ENCODE data around the gene RANBP17. TPM values are rescaled to one million over a fixed set of nuclear protein-coding genes. Genes with fewer than 3 reads are reported as not detected.

The RANBP17 gene
- total RNA-seq, 1 donor from 2014 or later, result not detected

- peaks cover 2% of the 10 kb centered on the region for H3K27me3 Mint-ChIP-seq (ENCODE audit: low read depth)
- H3K4me3 Mint-ChIP-seq (ENCODE audit: low read depth), result no peak overlapping the region
- peaks cover 5% of the 10 kb centered on the region for H3K4me1 Mint-ChIP-seq (ENCODE audit: low read depth)
- no peaks in the 10 kb centered on the region for H3K36me3 Mint-ChIP-seq (ENCODE audit: low read depth)
- H3K27ac Mint-ChIP-seq, result no peak overlapping the region
- H3K9me3 Mint-ChIP-seq, result no peaks in the 10 kb centered on the region
- intact Hi-C loops (cut with micrococcal nuclease), result no loop called here
- DNase-seq (ENCODE audit: low spot score), result no peak
These were observed 399.5 kb downstream of the RANBP17 start for GRCh38 chr5:171261361-171261760.

DNA sequence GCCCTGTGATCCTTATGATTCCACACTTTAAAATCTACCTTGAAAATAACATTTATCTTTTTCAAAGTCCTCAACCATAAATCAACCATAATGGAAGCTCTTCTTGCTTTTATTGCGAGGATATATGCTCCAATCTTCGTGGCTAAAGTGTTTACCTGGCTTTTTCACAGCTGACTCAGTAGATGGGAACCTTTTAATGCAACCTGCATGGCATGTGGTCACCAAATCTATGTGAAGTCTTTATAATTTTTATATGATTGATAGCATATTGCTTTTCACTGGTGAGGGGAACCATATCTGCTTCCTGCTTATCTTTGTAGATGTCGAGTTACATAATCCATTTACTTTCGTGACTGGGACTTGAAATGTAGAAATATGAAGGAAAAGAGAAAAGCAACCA, 400.1 kb downstream of the RANBP17 start:
- Mint-ChIP-seq H3K36me3 (ENCODE audit: low read depth) (no peaks in the 10 kb centered on the region), H3K27me3 (ENCODE audit: low read depth) (peaks cover 2% of the 10 kb centered on the region), H3K4me3 (ENCODE audit: low read depth) (no peak overlapping the region), H3K4me1 (ENCODE audit: low read depth) (peaks cover 5% of the 10 kb centered on the region), H3K9me3 (no peaks in the 10 kb centered on the region), H3K27ac (no peak overlapping the region)
- intact Hi-C loops (cut with micrococcal nuclease), result no loop called here
- no peak for DNase-seq (ENCODE audit: low spot score)

- Mint-ChIP-seq H3K9me3 (no peaks in the 10 kb centered on the region), H3K4me3 (ENCODE audit: low read depth) (no peak overlapping the region)
These were observed 401.4 kb downstream of the RANBP17 start for GRCh38 chr5:171263181-171263580.

DNA sequence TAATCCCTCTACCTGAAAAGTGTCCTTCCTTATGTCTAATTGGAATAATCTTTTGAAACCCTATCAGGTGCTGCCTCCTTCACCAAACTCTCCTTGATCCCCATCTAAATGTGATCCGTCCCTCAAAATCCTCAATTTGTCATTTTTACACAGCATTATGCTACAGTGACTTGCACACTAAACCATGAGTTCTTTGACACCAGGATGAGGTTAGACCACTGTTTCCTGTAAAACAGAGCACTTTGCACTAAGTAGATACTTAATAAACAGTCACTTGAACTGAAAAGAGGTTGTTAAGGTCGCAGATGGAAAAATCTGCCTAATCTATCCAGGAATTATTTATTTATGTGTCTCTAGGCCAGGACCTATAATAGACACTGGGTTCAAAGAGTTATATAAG, 403.0 kb downstream of the RANBP17 start:
- Mint-ChIP-seq H3K9me3 (no peaks in the 10 kb centered on the region), H3K36me3 (ENCODE audit: low read depth) (no peaks in the 10 kb centered on the region), H3K4me3 (ENCODE audit: low read depth) (no peak overlapping the region), H3K27me3 (ENCODE audit: low read depth) (peaks cover 2% of the 10 kb centered on the region), H3K27ac (no peak overlapping the region), H3K4me1 (ENCODE audit: low read depth) (peaks cover 5% of the 10 kb centered on the region)
- intact Hi-C loops (cut with micrococcal nuclease), result no loop called here
- DNase-seq (ENCODE audit: low spot score), result no peak

More at GRCh38 chr5:171263181-171263580, 401.4 kb downstream of the RANBP17 start:
- no peak for DNase-seq (ENCODE audit: low spot score)
- intact Hi-C loops (cut with micrococcal nuclease), result no loop called here
- peaks cover 5% of the 10 kb centered on the region for H3K4me1 Mint-ChIP-seq (ENCODE audit: low read depth)
- peaks cover 2% of the 10 kb centered on the region for H3K27me3 Mint-ChIP-seq (ENCODE audit: low read depth)
- no peaks in the 10 kb centered on the region for H3K36me3 Mint-ChIP-seq (ENCODE audit: low read depth)
- no peak overlapping the region for H3K27ac Mint-ChIP-seq

DNA sequence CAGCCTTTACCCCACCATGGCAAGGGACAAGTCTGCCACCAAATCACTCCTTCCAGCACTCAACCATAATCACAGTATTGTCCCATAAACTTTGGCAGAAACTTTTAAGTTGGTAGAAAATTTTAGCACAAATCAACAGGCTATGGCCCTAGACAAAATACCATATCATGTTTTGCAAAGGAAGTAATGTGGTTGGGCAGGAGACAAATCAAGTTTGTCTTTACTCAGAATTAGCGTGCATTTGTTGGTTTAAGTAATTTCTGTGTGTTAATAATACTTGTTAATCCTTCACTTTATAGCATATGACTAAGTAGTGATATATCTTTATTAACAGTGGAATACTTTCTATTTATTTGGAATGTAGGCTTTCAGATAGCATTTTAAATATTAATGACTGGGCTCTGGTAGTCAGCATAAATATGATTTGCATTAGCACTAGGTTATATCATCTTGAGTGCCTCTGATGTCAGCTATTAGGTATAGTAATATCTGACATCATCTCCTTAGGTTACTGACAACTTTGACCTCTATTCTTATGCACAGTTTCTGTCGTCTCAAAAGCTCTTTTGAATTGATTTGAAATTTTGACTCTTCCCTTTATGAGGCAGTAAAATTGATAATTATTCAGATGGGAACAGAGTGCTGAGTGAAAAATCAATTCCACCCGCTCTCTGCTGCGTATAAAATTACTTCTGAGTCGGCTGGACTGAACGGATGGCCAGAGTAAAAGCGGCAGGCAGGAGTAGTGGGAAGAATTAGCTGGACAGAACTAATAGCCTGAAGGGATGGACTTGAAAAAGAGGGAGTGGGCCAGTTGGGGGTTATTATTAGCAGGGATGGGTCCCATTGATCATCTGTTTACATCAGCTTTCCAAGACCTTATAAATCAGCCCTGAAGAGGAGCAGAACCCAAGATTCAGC, 407.1 kb downstream of the RANBP17 start:
- DNase-seq (ENCODE audit: low spot score), result no peak
- intact Hi-C loops (cut with micrococcal nuclease), result no loop called here
- H3K27me3 Mint-ChIP-seq (ENCODE audit: low read depth), result peaks cover 8% of the 10 kb centered on the region
- H3K4me3 Mint-ChIP-seq (ENCODE audit: low read depth), result no peak overlapping the region
- no peak overlapping the region for H3K27ac Mint-ChIP-seq
- no peaks in the 10 kb centered on the region for H3K9me3 Mint-ChIP-seq
- H3K36me3 Mint-ChIP-seq (ENCODE audit: low read depth), result no peaks in the 10 kb centered on the region
- H3K4me1 Mint-ChIP-seq (ENCODE audit: low read depth), result peaks cover 5% of the 10 kb centered on the region

- H3K9me3 Mint-ChIP-seq, result no peaks in the 10 kb centered on the region
- no peaks in the 10 kb centered on the region for H3K36me3 Mint-ChIP-seq (ENCODE audit: low read depth)
- H3K27me3 Mint-ChIP-seq (ENCODE audit: low read depth), result peaks cover 8% of the 10 kb centered on the region
These were observed 407.9 kb downstream of the RANBP17 start for GRCh38 chr5:171269717-171270116.

DNA sequence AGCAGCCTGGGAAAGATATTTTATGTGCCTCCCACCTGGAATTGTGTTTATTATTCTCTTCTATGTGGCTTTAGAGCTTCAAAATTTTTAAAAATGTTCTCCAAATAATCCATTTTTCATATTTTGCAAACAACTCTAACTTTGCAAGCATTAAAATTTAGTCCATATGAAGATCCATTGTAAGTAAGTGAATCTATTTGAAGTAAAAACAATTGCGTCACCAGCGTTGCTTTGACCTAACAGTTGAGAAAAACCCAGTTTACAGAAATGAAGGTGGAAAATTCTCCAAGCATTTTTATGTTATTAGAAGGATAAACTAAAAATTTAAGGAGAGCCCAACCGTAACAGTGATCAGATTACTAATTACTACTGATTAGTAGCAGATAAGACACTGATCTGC, 408.3 kb downstream of the RANBP17 start:
- intact Hi-C loops (cut with micrococcal nuclease), result no loop called here
- H3K9me3 Mint-ChIP-seq, result no peaks in the 10 kb centered on the region
- H3K36me3 Mint-ChIP-seq (ENCODE audit: low read depth), result no peaks in the 10 kb centered on the region
- H3K27me3 Mint-ChIP-seq (ENCODE audit: low read depth), result peaks cover 8% of the 10 kb centered on the region
- no peak overlapping the region for H3K27ac Mint-ChIP-seq
- H3K4me1 Mint-ChIP-seq (ENCODE audit: low read depth), result no peaks in the 10 kb centered on the region
- H3K4me3 Mint-ChIP-seq (ENCODE audit: low read depth), result no peak overlapping the region
- no peak for DNase-seq (ENCODE audit: low spot score)

More at GRCh38 chr5:171269717-171270116, 407.9 kb downstream of the RANBP17 start:
- Mint-ChIP-seq H3K4me1 (ENCODE audit: low read depth) (peaks cover 3% of the 10 kb centered on the region), H3K4me3 (ENCODE audit: low read depth) (no peak overlapping the region), H3K27ac (no peak overlapping the region)
- intact Hi-C loops (cut with micrococcal nuclease), result no loop called here
- DNase-seq (ENCODE audit: low spot score), result no peak

GRCh38 chr5:171271798-171272197, 410.0 kb downstream of the RANBP17 start:
- Mint-ChIP-seq H3K9me3 (no peaks in the 10 kb centered on the region), H3K36me3 (ENCODE audit: low read depth) (no peaks in the 10 kb centered on the region), H3K27me3 (ENCODE audit: low read depth) (peaks cover 10% of the 10 kb centered on the region), H3K27ac (no peak overlapping the region), H3K4me1 (ENCODE audit: low read depth) (no peaks in the 10 kb centered on the region), H3K4me3 (ENCODE audit: low read depth) (no peak overlapping the region)
- DNase-seq (ENCODE audit: low spot score), result no peak
- intact Hi-C loops (cut with micrococcal nuclease), result no loop called here

DNA sequence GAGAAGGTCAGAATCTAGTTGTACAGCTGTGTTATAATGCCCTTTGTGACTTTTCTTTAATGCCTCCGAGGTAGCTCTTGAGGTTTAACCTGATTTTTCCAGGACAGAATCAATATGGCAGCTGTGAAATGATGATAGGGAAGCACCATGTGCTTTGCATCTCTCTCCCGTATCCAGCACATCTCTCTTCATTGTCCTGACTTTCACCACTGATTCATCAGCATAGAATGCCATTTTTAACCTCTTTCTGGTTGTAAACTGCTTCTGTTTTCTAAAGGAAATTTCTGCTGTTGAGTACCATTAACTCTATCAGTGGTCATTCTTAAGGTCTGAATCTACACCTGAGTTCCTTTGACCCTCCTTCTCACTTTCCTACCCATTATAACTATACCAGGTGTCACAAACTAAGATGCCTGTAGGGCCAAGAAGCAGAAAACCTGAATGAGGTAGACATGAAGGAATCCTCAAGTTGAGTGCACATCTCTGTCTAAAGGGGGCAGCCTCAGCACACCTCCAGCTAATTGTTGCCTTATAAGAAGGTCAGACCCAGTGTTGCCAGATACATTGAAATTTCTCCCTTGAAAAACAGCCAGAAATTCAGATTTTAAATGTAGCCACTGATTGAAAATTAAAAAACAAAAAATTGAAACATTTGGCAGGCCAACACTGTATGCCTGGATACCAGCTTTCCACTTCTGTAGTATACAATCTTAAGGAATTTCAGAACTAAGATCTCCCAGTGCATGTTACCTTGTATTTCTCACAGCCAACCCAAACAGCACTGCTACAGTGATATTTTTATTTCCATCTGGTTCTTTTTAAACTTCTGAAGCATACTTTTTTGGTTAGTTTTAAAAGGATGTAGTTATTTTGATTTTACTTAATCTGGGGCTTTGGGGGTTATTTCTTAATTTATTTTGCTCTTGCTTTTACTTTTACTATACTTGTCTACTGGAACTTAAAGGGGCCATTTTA, 411.5 kb downstream of the RANBP17 start:
- H3K4me3 Mint-ChIP-seq (ENCODE audit: low read depth), result no peak overlapping the region
- intact Hi-C loops (cut with micrococcal nuclease), result no loop called here
- H3K27ac Mint-ChIP-seq, result no peak overlapping the region
- no peaks in the 10 kb centered on the region for H3K9me3 Mint-ChIP-seq
- DNase-seq (ENCODE audit: low spot score), result no peak
- H3K4me1 Mint-ChIP-seq (ENCODE audit: low read depth), result no peaks in the 10 kb centered on the region
- H3K27me3 Mint-ChIP-seq (ENCODE audit: low read depth), result peaks cover 10% of the 10 kb centered on the region
- H3K36me3 Mint-ChIP-seq (ENCODE audit: low read depth), result no peaks in the 10 kb centered on the region

DNA sequence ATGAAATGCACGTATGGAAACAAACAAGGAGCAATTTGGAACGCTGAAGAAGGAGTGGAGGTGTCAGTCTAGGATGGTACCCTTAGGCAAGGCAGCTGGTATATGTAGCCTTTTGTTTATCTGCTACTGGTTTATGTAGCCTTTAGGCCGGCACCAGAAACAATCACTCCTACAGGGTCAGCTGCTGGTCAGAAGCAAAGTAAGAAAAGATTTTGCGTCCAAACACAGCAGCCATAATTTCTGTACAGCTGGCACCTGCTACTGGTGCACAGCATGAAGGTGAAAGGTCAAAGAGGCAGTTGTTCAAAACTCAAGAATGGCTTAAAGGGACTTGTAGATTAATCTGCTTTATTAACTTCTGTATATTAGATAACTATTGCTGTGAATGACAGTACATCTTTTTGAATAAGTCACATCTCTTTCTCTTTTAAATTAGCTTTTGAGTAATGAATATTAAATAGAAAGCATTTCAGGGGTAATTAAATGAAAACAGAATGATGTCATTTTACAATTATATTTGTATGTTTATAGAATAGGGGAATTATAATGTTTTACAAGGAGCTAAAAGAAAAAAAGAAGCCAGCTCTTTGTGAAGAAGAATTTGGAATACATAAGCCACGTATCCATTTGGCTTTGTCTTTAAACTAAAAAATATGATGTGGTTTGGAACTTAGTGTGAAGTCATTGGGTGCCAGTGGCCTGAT, 414.2 kb downstream of the RANBP17 start:
- Mint-ChIP-seq H3K4me3 (ENCODE audit: low read depth) (no peak overlapping the region), H3K27me3 (ENCODE audit: low read depth) (peaks cover 11% of the 10 kb centered on the region), H3K36me3 (ENCODE audit: low read depth) (no peaks in the 10 kb centered on the region), H3K9me3 (no peaks in the 10 kb centered on the region), H3K4me1 (ENCODE audit: low read depth) (no peaks in the 10 kb centered on the region), H3K27ac (no peak overlapping the region)
- no peak for DNase-seq (ENCODE audit: low spot score)
- intact Hi-C loops (cut with micrococcal nuclease), result no loop called here

- Mint-ChIP-seq H3K36me3 (ENCODE audit: low read depth) (no peaks in the 10 kb centered on the region), H3K4me3 (ENCODE audit: low read depth) (no peak overlapping the region), H3K4me1 (ENCODE audit: low read depth) (no peaks in the 10 kb centered on the region), H3K27ac (no peak overlapping the region), H3K9me3 (no peaks in the 10 kb centered on the region), H3K27me3 (ENCODE audit: low read depth) (peaks cover 9% of the 10 kb centered on the region)
- no peak for DNase-seq (ENCODE audit: low spot score)
- intact Hi-C loops (cut with micrococcal nuclease), result no loop called here
These were observed 421.9 kb downstream of the RANBP17 start for GRCh38 chr5:171283753-171284152.

DNA sequence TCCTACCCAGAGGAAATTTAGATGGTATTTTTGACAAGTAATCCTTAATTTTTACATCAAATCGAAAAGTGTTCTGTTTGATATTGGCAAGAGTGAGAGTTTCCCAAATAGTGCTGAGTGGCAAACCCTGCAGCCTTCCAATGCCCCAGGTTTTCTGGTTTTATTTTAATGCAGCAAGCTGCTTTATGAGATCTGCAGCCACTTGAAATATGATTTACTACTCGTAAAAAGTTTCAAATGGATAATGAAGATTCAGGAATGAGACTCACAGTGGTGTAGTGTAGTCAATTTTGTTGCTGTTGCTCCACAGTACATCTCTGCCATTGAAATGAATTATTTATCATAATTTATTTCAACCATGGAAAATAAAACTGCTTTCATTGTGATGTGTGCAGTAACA, 423.6 kb downstream of the RANBP17 start:
- Mint-ChIP-seq H3K36me3 (ENCODE audit: low read depth) (no peaks in the 10 kb centered on the region), H3K4me1 (ENCODE audit: low read depth) (no peaks in the 10 kb centered on the region), H3K27ac (no peak overlapping the region), H3K4me3 (ENCODE audit: low read depth) (no peak overlapping the region), H3K9me3 (no peaks in the 10 kb centered on the region), H3K27me3 (ENCODE audit: low read depth) (peaks cover 11% of the 10 kb centered on the region)
- DNase-seq (ENCODE audit: low spot score), result no peak
- intact Hi-C loops (cut with micrococcal nuclease), result no loop called here

Data from activated T-helper 2 cell treated with anti-CD3 and anti-CD28 coated beads, Interferon-gamma antibody, Interleukin-2, Interleukin-4, amounts not matched to agents 10 μg/mL and 5 μg/mL and 100 μg/mL, durations not matched to agents 14 hours and 24 hours and 36 hours (primary cell).